BLaER1 treated with 17β-estradiol and CSF1 and Interleukin-3, amounts not matched to agents 10 nM and 100 nM (cell line): ENCODE results near the gene AFG3L2.

Experiments used
- H3K27ac ChIP-seq, 11 experiments: shearing (Covaris generic); formaldehyde crosslinking; 2 replicates each; pipeline ENCODE4 v1.8.1; 2022
- H3K27me3 ChIP-seq, 11 experiments: shearing (Covaris generic); formaldehyde crosslinking; 2 replicates each; pipeline ENCODE4 v1.8.1; 2022
- H3K36me3 ChIP-seq, 11 experiments: shearing (Covaris generic); formaldehyde crosslinking; 2 replicates each; pipeline ENCODE4 v1.8.1; 2022
- H3K4me1 ChIP-seq, 10 experiments: shearing (Covaris generic); formaldehyde crosslinking; 2 replicates each; pipeline ENCODE4 v1.8.1; 2022
- H3K4me2 ChIP-seq, 11 experiments: shearing (Covaris generic); formaldehyde crosslinking; 2 replicates each; pipeline ENCODE4 v1.8.1; 2022
- H3K4me3 ChIP-seq, 10 experiments: shearing (Covaris generic); formaldehyde crosslinking; 2 replicates each; pipeline ENCODE4 v1.8.1; 2022
- H3K9ac ChIP-seq, 11 experiments: shearing (Covaris generic); formaldehyde crosslinking; 2 replicates each; pipeline ENCODE4 v1.8.1; 2022
- H3K9me3 ChIP-seq, 11 experiments: shearing (Covaris generic); formaldehyde crosslinking; replicated peaks in 1 of 11; 2 replicates each; pipeline ENCODE4 v1.8.1; 2022
- H4K20me1 ChIP-seq, 11 experiments: shearing (Covaris generic); formaldehyde crosslinking; 2 replicates each; pipeline ENCODE4 v1.8.1; 2022
- Cebpa-rat ChIP-seq, 11 experiments: shearing (Covaris generic); IDR thresholded peaks; 2 replicates each; pipeline ENCODE4 v1.8.1; 2022

Gene AFG3L2

GRCh38 chr18:12310762-12311161 is 66.3 kb downstream of the AFG3L2 start:
- Histone ChIP-seq H3K27me3 (no peaks in the 10 kb centered on the region), H3K4me1 (peaks cover 59 to 78% (median 65%) of the 10 kb centered on the region in 10 experiments), H3K27ac (peak overlapping the region in 3 of 11 experiments; percentile 2 to 99 (median 32); a peak in 5 of 22 replicates), H3K4me2 (peak overlapping the region in 9 of 11 experiments; percentile 90 to 97 (median 92); a peak in 16 of 22 replicates), H3K9me3 (peaks cover 8 to 28% (median 24%) of the 10 kb centered on the region in 11 experiments), H3K4me3 (peak overlapping the region in 9 of 10 experiments; percentile 20 to 99 (median 96); a peak in 13 of 20 replicates), H4K20me1 (peaks cover 30 to 70% (median 42%) of the 10 kb centered on the region in 11 experiments; a peak in 21 of 22 replicates), H3K36me3 (peaks cover 46 to 65% (median 60%) of the 10 kb centered on the region in 11 experiments), H3K9ac (peak overlapping the region in 3 of 11 experiments; percentile 13 to 99 (median 15); a peak in 3 of 22 replicates)
- TF ChIP-seq Cebpa-rat (IDR thresholded peaks at IDR 0.05): no peak

DNA sequence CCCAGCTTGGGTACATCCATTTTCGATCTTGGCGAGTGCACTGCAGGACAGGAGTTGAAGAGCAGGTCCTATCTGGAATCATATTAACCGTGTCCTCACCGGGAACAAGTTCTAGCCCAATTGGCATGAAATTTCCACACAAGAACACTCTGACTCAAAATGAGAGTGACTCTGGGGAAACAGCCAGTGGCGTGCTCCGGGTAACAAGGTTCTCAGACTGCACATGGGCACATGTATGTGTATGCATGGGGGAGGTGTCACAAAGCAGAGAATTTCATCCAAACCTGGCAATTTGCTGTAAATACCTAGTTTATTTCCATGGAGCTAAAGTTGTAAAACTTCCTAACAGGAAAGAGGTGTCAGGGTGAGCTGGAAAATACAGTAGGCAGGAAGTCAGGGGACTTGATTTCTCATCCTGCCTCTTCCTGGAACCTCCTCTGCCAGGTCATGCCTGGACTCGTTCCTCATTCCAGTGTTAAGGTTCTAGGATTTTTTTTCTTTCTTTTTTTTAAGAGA is 67.3 kb downstream of the AFG3L2 start:
- Histone ChIP-seq H3K27me3 (no peaks in the 10 kb centered on the region), H3K9ac (peak overlapping the region; percentile 98 to 99 (median 99)), H3K4me3 (peak overlapping the region; percentile 92 to 99 (median 97)), H3K27ac (peak overlapping the region; percentile 96 to 99 (median 98); a peak in 20 of 22 replicates), H3K4me2 (peak overlapping the region; percentile 90 to 97 (median 92)), H4K20me1 (peaks cover 23 to 60% (median 32%) of the 10 kb centered on the region in 11 experiments; a peak in 21 of 22 replicates), H3K36me3 (peaks cover 44 to 56% (median 53%) of the 10 kb centered on the region in 11 experiments), H3K9me3 (peaks cover 8 to 28% (median 24%) of the 10 kb centered on the region in 11 experiments), H3K4me1 (peaks cover 48 to 71% (median 57%) of the 10 kb centered on the region in 10 experiments)
- no peak for TF ChIP-seq Cebpa-rat (IDR thresholded peaks at IDR 0.05)

GRCh38 chr18:12308386-12309100 is 68.5 kb downstream of the AFG3L2 start:
- H3K4me1 ChIP-seq: peaks cover 36 to 59% (median 45%) of the 10 kb centered on the region in 10 experiments
- H3K27me3 ChIP-seq: no peaks in the 10 kb centered on the region
- H3K36me3 ChIP-seq: peaks cover 34 to 44% (median 43%) of the 10 kb centered on the region in 11 experiments
- peak overlapping the region; percentile 96 to 99 (median 98) for H3K27ac ChIP-seq
- peaks cover 8 to 28% (median 24%) of the 10 kb centered on the region in 11 experiments for H3K9me3 ChIP-seq
- TF ChIP-seq Cebpa-rat (IDR thresholded peaks at IDR 0.05): peak in 1 of 11 experiments; percentile 57; a peak in 2 of 22 replicates
- H3K4me3 ChIP-seq: peak overlapping the region; percentile 92 to 99 (median 97)
- peak overlapping the region; percentile 98 to 99 (median 99) for H3K9ac ChIP-seq
- H3K4me2 ChIP-seq: peak overlapping the region; percentile 90 to 97 (median 92)
- peaks cover 15 to 48% (median 20%) of the 10 kb centered on the region in 11 experiments; a peak in 21 of 22 replicates for H4K20me1 ChIP-seq

DNA sequence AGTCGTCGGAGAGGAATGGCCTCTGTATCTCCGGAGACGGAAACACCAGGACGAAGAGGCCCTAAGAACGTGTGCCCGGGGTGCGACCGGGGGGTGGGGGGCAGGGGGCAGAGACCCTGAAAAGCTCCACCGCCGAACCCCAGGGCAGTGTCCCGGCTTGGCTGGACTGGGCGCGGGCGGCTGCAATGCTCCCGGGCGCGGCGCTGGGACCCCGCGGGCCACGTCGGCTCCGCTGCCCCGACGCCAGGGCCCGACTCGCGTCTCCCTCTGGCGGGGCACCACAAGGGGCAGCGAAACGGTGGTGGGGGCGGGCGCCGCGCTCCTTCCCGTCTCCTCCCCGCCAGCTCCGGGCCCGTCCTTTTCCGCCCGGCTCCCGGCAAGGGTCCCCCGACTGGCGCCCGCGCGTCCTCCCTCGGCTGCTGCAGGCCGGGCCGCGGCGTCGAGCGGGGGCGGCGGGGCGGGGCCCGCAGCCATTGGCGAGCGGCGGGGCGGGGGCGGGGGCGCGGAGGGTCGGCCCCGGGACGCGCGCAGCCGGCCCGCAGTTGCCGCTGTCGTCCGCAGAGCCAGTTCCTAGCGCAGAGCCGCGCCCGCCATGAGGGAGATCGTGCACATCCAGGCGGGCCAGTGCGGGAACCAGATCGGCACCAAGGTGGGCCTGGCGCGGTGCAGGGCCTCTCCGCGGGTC is 69.2 kb downstream of the AFG3L2 start, which contains the start of gene TUBB6:
TSS of gene TUBB6 (plus strand) at position 541 of the 685 bp plus-strand sequence. CDS start at position 593, 52 bp downstream.
- Histone ChIP-seq H3K4me3 (peak within 1 kb of the TSS; percentile 92 to 99 (median 97)), H3K27ac (peak within 1 kb of the TSS; percentile 96 to 99 (median 98)), H3K9me3 (peaks cover 8 to 28% (median 24%) of the 10 kb centered on the region in 11 experiments), H4K20me1 (peaks cover 8 to 41% (median 17%) of the 10 kb centered on the region in 11 experiments; a peak in 18 of 22 replicates), H3K9ac (peak within 1 kb of the TSS; percentile 98 to 99 (median 99)), H3K4me1 (peaks cover 29 to 52% (median 38%) of the 10 kb centered on the region in 10 experiments), H3K36me3 (peaks cover 30 to 37% (median 36%) of the 10 kb centered on the region in 11 experiments), H3K27me3 (no peaks in the 10 kb centered on the region), H3K4me2 (peak within 1 kb of the TSS; percentile 90 to 97 (median 94))
- TF ChIP-seq Cebpa-rat (IDR thresholded peaks at IDR 0.05): no peak

- Histone ChIP-seq H4K20me1 (peaks cover 8 to 32% (median 17%) of the 10 kb centered on the region in 11 experiments; a peak in 17 of 22 replicates), H3K27me3 (no peaks in the 10 kb centered on the region), H3K4me2 (peak overlapping the region; percentile 82 to 97 (median 93)), H3K9me3 (peaks cover 3 to 22% (median 18%) of the 10 kb centered on the region in 11 experiments), H3K36me3 (peaks cover 24 to 29% (median 27%) of the 10 kb centered on the region in 11 experiments), H3K9ac (peak overlapping the region; percentile 98 to 99 (median 99)), H3K4me3 (peak overlapping the region; percentile 92 to 99 (median 97)), H3K27ac (peak overlapping the region; percentile 86 to 99 (median 98)), H3K4me1 (peaks cover 25 to 44% (median 33%) of the 10 kb centered on the region in 10 experiments)
- TF ChIP-seq Cebpa-rat (IDR thresholded peaks at IDR 0.05): no peak
Observed at GRCh38 chr18:12306752-12307700, 70.0 kb downstream of the AFG3L2 start.

- Histone ChIP-seq H3K36me3 (peaks cover 14 to 20% (median 18%) of the 10 kb centered on the region in 11 experiments), H3K27ac (peak overlapping the region in 6 of 11 experiments; percentile 96 to 99 (median 98); a peak in 9 of 22 replicates), H3K4me1 (peaks cover 25 to 36% (median 33%) of the 10 kb centered on the region in 10 experiments), H3K27me3 (no peaks in the 10 kb centered on the region), H3K9me3 (peaks cover 0 to 13% (median 8%) of the 10 kb centered on the region in 11 experiments; a peak in 17 of 22 replicates), H4K20me1 (peaks cover 8 to 28% (median 17%) of the 10 kb centered on the region in 11 experiments; a peak in 17 of 22 replicates), H3K9ac (peak overlapping the region in 10 of 11 experiments; percentile 98 to 99 (median 99); a peak in 18 of 22 replicates), H3K4me2 (peak overlapping the region; percentile 82 to 97 (median 93)), H3K4me3 (peak overlapping the region in 5 of 10 experiments; percentile 92 to 99 (median 97); a peak in 8 of 20 replicates)
- TF ChIP-seq Cebpa-rat (IDR thresholded peaks at IDR 0.05): no peak
Observed at GRCh38 chr18:12305930-12306629, 70.9 kb downstream of the AFG3L2 start.

GRCh38 chr18:12305211-12305610 is 71.8 kb downstream of the AFG3L2 start:
- no peak overlapping the region for H3K9ac ChIP-seq
- no peaks in the 10 kb centered on the region for H3K27me3 ChIP-seq
- no peak for TF ChIP-seq Cebpa-rat (IDR thresholded peaks at IDR 0.05)
- peaks cover 23 to 34% (median 26%) of the 10 kb centered on the region in 10 experiments for H3K4me1 ChIP-seq
- H3K9me3 ChIP-seq: peaks cover 0 to 4% (median 0%) of the 10 kb centered on the region in 11 experiments; a peak in 6 of 22 replicates
- H3K4me3 ChIP-seq: no peak overlapping the region
- H4K20me1 ChIP-seq: peaks cover 8 to 21% (median 13%) of the 10 kb centered on the region in 11 experiments; a peak in 17 of 22 replicates
- H3K4me2 ChIP-seq: no peak overlapping the region
- H3K36me3 ChIP-seq: peaks cover 6 to 11% (median 9%) of the 10 kb centered on the region in 11 experiments; a peak in 19 of 22 replicates
- no peak overlapping the region for H3K27ac ChIP-seq
